Right lobe of liver (tissue), 4 donors: Measurements from ENCODE around the gene SOST.

Source experiments
- POLR2A ChIP-seq: fragments of 450-650 bp; IDR thresholded peaks from one replicate; pipeline ENCODE4 v1.6.1; 2017; ENCODE audit warnings: antibody characterized with exemption, mild to moderate bottlenecking
- TF ChIP-seq, protein P1 (sequence below), 4 donors: fragments of 200-600 bp in 3 of 4; fragments of 450-650 bp in 1 of 4; IDR thresholded peaks; one replicate each; pipeline versions ENCODE4 v1.5.1 to v1.8.0; 2016 to 2022; ENCODE audit warnings: antibody characterized with exemption in 4 of 4, mild to moderate bottlenecking in 2 of 4
- donor health status: DM: no; HTN: no; CAD: no.
- donor health status: DM: no; HTN: no; CAD: no.
- donor health status: DM: no; HTN: yes; CAD: no.

DNA sequence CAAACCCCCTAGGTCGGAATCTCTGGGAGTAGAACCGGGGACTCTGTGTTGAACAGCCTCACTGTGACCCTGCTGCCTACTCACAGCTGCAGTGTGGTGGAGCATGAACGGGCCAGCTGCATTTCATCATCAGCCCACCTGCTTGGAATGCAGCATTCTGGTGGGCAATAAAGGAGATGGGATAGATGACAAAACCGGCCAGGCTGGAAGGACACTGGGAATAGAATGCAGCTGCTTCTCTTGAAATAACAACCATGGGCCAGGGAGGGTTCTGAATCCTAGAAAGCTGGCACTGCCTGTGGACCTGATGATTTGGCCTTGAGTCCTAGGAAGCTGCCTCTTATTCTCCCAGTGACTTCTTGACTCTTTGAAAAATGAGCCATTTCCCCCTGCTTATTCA is 45.2 kb upstream of the SOST start:
- TF ChIP-seq, protein P1, sequence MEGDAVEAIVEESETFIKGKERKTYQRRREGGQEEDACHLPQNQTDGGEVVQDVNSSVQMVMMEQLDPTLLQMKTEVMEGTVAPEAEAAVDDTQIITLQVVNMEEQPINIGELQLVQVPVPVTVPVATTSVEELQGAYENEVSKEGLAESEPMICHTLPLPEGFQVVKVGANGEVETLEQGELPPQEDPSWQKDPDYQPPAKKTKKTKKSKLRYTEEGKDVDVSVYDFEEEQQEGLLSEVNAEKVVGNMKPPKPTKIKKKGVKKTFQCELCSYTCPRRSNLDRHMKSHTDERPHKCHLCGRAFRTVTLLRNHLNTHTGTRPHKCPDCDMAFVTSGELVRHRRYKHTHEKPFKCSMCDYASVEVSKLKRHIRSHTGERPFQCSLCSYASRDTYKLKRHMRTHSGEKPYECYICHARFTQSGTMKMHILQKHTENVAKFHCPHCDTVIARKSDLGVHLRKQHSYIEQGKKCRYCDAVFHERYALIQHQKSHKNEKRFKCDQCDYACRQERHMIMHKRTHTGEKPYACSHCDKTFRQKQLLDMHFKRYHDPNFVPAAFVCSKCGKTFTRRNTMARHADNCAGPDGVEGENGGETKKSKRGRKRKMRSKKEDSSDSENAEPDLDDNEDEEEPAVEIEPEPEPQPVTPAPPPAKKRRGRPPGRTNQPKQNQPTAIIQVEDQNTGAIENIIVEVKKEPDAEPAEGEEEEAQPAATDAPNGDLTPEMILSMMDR (IDR thresholded peaks at IDR 0.05) = no peak
- no peak for TF ChIP-seq POLR2A
